GM18907 (cell line): ENCODE measurements around the gene GAPDHS.

ENCODE experiments used
- ATAC-seq: cut with Tn5 transposase; IDR thresholded peaks from one replicate; pipeline ENCODE4 v1.9.1; 2021; ENCODE audit warnings: mild to moderate bottlenecking, moderate library complexity; ENCODE audit not compliant: unreplicated experiment

Gene GAPDHS

DNA sequence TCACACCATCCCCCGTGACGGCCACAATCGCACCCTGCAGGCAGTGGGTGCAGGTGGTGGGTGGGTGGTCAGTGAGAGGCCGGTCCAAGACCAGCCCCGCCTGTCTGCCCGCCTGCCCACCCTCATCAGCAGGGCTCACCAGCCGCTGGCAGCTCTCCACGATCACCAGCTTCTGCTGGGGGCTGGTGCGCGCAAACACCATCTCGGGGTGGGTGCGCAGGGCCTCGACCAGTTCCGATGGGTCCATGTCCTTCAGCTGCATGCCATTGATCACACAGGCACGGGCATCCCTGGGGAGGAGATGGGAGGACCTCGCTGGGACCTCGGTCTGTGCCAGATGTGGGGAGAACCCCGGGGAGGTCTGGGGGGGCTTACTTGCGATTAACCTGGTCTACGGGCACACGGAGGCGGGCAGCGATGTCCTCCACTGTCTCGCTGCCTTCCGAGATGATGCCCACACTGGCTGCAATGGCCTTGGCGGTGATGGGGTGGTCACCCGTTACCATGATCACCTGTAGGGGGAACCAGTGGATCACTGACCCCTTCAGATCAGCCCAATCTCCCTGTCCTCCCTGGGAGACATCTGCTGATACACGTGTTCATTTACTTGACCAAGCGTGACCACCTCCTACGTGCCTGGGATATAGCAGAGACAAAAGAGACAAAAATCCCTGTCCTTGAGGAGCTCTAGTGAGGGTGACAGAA lies 22.2 kb downstream of the GAPDHS start:
- ATAC-seq: no peak

DNA sequence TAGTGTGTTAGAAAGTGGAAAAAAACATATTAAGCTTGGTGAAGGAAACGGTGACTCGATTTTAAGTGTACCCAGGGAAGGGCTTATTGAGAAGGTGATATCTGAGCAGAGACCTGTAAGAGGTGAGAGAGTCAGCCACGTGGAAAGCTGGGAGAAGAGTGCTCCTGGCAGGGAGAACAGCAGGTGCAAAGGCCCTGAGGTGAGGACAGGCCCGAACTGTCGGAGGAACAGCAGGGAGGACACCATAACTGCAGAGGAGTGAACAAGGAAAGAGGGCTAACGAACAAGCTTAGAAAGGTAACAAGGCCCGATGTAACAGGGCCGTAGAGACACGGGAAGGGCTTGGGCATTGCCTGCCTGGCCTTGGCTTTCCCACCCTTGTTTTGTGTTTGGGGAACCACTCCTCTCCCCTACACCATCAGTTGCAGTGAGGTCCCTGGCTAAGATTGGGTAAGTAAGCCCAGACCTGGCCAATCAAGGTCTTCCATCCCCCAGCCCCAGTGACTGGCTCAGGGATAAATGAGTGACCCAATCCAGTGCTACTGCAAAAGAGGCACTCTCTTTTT lies 22.9 kb downstream of the GAPDHS start:
- no peak for ATAC-seq

- ATAC-seq: no peak
These were observed 23.7 kb downstream of the GAPDHS start for GRCh38 chr19:35556846-35557538.

DNA sequence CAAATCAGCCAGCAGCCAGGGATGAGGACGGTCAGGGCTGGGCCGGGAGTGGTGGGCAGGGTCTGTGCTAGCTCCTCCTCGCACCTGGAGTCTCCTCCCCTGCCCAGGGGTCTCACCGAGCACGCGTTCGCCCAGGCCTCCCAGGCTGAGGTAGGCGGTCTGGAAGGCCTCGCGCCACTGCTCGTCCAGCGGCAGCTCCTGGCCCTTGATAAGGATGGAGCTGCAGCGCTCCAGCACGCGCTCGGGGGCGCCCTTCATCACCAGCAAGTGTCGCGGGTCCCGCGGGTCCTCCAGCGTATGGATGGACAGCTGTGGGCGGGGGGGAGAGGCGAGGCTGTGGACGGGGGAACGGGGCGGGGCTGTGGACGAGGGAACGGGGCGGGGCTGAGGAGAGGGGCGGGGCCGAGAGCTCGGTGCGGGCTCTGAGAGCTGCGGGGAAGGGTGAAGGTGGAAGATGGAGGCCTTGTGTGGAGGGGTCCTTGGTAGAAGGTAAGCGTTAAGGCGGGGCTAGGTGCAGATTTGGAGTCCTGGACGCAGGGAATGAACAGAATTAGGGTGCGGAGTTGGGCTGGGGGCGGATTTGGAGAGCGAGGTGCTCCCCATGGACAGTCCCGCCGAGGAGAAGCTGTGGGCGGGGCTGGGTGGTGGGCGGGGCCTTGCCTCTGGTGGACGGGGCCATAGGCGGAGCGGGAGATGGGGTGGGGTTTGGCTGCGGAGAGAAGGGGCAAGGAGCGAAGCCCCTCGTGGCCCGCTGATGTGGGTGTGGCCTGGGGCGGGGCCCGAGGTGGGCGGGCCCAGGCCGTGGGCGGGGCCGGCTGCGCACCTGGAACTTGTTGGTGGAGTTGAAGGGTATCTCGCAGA lies 24.5 kb downstream of the GAPDHS start:
- ATAC-seq: no peak

- no peak for ATAC-seq
These were observed 25.4 kb downstream of the GAPDHS start for GRCh38 chr19:35558400-35559280.

- no peak for ATAC-seq
These were observed 26.0 kb downstream of the GAPDHS start for GRCh38 chr19:35559281-35559659.

GRCh38 chr19:35559781-35560180 lies 26.5 kb downstream of the GAPDHS start:
- no peak for ATAC-seq

DNA sequence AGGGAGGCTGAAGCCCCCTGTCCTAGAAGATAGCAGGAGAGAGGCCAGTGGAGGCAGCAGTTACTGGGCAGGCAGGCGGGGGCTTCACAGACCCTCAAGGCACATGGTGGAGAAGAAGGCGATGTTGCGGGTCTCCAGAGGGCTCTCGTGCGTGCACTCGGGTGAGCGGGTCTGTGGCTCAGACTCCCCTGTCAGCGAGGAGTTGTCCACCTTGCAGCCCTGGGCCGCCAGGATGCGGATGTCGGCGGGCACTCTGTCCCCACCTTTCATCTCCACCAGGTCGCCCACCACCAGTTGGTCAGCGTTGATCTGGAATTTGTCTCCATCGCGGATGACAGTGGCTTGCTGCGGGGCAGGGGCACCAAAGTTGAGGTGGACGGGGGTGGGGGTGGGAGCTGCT lies 27.0 kb downstream of the GAPDHS start:
- no peak for ATAC-seq

GRCh38 chr19:35560677-35561076 lies 27.4 kb downstream of the GAPDHS start:
- ATAC-seq: no peak

DNA sequence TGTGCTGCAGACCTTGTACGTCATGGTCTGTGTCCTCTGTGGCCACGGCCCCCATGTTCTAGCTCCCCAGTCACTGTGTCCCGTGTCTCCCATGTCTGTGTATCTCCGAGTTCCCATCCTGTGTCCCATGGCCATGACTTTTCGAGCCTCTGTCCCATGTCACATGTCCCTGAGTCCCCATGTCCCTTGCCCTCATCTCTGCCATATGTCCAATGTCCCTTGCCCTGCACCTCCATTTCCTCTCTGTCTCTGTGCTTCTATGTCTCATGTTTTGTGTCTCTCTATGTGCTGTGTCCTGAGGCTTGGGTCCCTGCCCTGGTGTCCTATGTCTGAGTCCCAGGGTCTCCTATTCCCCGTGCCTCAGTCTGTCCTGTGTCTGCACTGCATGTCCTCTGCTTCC lies 28.2 kb downstream of the GAPDHS start:
- no peak for ATAC-seq

DNA sequence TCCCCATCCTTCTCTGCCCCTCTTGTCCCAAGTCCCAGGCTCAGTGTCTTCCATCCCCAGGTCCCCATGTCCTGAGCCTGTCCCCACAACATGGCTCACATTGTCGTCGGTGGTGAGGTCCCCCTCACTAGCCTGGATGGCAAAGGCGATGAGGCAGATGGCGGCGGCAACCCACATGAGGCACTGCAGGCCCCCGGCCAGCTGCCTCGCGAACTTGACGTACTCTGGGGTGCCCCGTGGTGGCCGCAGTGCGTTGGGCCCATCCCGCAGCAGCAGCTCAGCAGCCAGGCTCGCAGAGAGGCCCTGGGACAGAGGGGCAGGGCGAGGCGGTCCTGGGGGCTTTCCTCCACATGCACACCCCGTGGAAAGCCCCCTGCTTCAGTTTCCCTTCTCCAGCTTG lies 29.1 kb downstream of the GAPDHS start:
- ATAC-seq: no peak

- ATAC-seq: no peak
These were observed 29.5 kb downstream of the GAPDHS start for GRCh38 chr19:35562776-35563175.

DNA sequence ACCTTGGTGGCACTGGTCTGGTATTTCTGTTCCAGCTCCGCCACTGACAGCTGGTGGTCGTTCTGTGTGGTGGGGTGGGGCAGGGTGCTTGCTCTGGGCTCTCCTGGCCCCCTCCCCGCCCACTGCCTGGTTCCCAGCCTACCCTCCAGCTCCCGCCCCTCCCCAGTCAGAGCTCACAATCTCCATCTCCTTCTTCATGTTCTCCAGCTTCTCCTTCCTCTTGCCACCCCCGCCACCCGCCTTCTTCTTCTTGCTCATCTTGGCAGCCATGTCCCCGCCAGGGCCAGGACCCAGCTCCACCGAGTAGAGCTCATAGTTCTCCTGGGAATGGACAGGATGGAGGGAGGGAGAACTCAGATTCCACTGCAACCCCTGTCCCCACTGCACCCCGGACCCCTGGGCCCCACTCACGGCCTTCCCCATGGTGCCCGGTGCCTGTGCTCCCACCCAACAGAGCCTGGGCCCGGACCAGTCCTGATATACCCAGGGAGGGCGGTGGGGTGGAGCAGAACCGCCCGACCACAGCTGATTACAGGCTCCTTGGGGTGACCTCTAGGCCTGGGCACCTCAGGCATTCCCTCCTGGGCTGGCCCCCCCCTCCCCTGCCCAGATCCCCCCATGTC lies 30.1 kb downstream of the GAPDHS start, which contains the start of gene ATP4A:
Gene ATP4A (minus strand): TSS at position 452 of the 623 bp plus-strand sequence. CDS start 29 bp downstream, at position 423.
- no peak for ATAC-seq

GRCh38 chr19:35565016-35565856 lies 32.0 kb downstream of the GAPDHS start:
- no peak for ATAC-seq

DNA sequence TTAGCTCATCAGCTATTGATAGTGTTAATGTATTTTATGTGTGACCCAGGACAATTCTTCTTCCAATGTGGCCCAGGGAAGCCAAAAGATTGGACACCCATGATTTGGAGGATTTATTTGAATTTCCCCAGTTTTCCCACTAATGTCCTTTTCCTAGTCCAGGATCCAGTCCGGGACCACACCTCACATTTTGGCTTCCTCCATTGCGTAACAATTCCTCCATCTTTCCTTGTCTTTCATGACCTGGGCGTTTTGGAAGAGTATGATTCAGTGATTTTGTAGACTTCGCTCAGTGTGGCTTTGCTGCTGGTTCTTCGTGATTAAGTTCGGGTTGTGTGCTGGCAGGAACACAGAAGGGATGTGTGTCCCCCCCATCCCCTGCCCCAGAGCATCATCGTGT lies 33.5 kb downstream of the GAPDHS start:
- no peak for ATAC-seq

DNA sequence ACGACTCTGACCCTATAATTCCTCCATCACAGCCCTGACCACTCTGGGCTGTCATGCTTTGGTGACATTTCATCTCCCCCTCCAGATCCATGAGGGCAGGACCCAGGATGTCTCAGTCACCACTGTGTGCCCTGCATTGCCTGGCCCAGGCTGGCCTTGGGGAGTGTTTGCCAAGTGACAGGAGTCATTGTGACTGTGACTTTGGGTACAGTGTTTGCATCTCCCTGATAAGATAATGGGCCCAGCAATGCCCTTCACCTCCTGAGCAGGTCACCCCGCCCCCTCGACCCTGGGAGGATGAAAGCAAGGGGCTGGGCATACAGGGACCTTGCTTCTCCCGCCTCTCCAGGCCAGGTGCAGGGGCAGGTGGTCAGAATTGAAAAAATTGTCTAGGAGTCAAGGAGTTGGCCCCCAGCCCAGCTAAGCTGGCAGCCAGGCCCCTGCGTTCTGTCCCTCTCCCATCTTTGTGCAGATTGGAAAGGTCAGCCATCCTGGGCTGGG lies 36.1 kb downstream of the GAPDHS start:
- ATAC-seq: no peak

- no peak for ATAC-seq
These were observed 38.2 kb downstream of the GAPDHS start for GRCh38 chr19:35571406-35571965.

GRCh38 chr19:35577918-35578317 lies 44.7 kb downstream of the GAPDHS start:
- ATAC-seq: no peak
